HG02884 (cell line): ENCODE results near the gene PTTG1.

Source experiments
- ATAC-seq: cut with Tn5 transposase; IDR thresholded peaks from one replicate; pipeline ENCODE4 v1.9.1; 2021; ENCODE audit warnings: mild to moderate bottlenecking, moderate library complexity; ENCODE audit not compliant: unreplicated experiment

The PTTG1 gene

DNA sequence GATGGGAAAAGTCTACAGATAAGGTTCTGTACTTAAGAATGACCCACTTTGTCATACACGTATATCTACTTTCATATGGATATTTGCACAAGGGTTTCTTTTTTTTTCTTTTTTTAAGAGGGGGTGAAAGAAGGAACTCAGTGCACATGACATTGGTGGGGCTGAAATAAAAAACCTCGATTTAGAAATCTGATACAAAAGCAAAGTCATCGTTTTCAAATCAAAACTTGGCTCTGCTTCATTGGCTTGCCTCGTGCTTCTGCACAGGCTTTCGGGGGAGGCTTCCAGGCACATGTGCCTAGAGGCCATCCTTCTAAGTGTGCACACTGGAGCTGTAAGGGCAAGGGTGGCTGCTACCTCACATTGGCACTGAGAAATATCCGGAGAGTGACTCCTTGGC is 31.1 kb downstream of the PTTG1 start:
- ATAC-seq = no peak

DNA sequence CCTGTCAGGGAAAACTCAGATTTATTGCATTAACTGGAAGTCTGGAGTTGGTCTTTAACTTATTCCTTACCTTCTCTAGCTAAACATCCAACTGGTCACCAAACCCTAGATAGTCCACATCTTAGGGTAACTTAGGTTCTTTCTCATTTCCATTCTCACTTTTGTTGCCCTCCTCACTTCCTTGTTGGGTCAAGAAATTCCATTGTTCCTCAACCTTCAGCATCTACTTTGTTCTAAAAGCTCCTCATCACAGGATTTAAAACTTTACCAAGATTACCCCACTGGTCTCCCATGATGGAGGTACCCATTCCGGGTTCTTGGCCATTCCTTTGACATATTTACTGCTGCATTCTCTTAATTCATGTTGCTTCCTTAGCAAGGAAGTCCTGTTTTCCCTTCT is 32.1 kb downstream of the PTTG1 start:
- no peak for ATAC-seq

DNA sequence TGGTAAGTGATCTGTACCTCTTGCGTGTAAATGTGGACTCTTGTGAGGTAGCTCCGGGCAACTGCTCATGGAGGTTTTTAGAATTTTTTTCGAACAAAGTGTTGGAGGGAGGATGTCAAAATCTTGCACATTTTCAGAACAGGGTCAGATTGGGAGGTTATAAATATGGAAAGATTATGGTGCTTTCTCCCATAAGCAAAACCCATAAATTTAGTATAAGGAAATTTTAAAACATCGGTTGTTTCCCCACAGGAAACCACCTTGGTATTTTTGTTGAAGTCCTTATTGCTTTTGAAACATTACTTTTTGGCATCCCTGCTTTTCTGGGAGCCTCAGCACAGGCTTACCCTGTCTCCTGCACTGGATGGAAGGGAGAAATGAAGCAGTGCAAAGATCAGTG is 33.9 kb downstream of the PTTG1 start:
- no peak for ATAC-seq

DNA sequence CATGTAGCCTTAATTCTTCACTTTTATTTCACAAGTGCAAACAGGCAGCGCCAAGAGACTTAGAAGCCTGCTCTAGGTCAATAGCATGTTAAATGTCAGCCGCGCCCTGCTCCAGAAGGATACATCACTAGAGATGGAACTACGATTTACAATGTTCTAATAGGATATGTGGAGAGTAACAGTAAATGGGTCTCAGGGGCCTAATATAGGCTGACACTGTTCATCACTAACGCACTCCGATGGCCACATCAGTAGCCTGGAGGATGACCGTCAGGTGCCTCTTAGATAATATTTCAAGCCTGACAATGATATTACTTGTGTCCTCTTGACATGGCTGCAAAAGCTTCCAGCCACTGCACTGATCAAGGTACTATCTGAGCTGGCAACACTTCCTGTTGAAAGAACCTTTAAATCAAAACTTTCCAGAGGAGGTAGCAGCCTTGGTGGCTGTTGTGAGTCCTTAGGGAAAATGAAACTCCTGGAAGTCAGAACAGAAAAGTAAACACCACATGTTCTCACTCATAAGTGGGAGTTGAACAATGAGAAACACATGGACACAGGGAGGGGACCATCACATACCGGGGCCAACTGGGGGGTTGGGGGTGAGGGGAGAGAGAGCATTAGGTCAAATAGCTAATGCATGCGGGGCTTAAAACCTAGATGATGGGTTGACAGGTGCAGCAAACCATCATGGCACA is 35.0 kb downstream of the PTTG1 start:
- ATAC-seq = no peak

DNA sequence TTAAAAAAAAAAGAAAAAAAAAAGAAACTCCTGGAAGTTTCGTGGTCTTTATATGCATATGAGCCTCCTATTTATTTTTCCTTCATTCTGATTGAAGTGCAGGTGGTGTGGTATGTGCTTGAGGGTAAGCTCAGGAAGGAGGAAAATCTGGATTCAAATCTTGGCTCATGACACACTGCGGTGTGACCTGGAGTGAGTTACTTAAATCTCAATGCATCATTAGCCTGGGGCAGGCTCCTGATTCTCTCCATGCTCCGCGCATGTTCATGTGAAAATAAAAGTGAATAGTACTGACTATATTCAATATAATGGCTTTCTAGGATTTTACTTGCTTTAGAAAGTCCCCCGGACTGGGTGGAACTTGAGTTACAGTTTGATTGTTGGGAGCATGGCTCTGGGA is 35.6 kb downstream of the PTTG1 start:
- ATAC-seq = no peak

DNA sequence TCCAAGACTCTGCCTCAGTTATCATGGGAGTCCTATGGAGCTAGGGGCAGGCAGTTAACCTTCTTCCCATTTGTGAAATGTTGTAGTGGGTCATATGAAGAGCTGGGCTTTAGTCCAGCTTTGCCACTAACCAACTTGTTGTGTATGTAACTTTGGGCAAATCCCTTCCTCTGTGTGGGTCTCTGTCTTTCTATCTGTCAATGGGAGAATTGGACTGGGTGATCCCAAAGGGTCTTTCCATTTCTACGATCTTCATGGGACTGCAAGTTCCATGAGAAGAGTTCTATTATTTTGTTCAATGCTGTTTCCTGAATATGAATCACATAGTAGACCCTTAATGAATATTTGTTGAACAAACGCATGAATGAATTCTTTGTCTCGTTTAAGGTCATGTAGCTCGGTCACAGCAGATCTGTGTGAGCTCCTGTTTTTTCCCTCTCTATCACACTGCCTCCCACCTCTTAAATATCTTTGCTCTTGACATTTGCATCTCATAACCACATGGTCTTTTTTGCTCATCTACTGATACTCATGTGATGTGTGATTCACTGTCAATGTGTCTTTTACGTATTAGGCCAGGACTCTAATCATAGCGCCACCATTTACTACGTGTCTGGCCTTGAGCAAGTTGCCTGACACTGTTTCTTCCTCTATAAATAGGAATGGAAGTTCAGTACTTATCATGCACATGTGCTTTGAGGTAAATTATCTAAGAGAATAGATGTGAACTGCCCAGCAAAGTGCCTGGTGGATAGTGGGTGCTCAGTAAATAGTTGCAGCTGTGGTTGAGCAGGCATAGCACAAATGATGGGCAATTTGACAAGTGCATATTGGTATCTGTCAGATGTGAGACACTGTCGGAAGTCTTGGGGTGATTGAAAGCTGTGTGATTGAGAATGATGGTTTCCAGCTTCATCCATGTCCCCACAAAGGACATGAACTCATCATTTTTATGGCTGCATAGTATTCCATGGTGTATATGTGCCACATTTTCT is 37.4 kb downstream of the PTTG1 start:
- ATAC-seq = peak; percentile 79

DNA sequence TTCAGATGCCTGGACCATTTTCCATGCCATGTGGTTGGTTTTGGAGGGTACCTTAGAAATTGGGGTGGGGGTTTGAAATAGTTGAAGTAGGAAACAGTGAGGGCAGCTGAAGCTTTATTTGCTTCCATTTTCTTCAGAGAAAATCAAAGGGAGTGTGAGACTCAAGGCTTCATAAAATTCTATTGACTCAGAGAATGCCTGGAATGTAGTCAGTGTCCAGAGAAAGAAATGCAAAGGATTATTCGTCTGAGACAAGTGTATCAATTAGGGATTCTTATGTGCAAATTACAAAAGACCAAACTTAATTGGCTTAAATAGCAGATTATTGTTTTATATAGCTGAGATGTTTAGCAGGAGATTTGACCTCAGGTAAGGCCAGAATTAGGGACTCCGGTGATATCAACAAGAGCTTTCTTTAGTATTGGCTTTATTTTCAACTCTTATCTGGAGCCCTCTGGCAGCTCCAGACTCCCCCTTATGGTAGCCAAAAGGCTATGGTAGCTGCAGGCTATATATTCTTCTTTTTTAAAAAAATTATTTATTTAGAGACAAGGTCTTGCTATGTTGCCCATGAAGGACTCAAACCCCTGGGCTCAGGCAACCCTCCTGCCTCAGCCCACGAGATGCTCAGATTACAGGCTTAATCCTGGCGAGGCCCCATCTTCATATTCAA is 38.9 kb downstream of the PTTG1 start:
- ATAC-seq = no peak

DNA sequence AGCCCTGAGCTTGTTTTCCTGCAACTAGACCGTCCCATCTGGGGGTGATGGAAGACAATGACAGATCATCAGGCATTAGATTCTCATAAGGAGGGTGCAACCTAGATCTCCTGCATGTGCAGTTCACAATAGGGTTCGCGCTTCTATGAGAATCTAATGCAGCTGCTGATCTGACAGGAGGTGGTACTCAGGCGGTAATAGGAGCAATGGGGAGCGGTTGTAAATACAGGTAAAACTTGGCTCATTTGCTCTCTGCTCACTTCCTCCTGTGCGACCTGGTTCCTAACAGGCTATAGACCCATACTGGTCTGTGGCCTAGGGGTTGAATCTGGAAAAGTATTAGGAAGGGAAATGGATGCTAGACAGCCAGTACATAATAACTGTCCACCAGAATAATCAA is 39.7 kb downstream of the PTTG1 start:
- ATAC-seq = no peak

DNA sequence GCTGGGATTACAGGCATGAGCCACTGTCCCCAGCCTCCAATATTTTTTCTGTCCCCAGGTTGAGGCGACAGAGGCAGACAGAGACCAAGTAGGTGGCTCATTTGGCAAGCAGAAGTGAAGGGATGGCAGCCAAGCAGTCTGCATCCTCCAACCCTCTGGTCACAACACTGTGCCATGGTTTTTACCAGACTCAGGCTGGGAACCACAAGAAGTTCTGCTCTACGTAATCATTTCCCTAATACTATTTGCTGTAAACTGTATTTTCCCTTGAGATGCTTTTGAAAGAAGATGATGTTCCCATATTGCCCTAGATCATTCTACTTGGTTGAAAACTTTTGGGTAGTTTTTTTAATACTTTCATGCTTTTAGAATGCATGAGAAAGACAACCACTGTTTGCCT is 40.5 kb downstream of the PTTG1 start:
- ATAC-seq = peak; percentile 21

DNA sequence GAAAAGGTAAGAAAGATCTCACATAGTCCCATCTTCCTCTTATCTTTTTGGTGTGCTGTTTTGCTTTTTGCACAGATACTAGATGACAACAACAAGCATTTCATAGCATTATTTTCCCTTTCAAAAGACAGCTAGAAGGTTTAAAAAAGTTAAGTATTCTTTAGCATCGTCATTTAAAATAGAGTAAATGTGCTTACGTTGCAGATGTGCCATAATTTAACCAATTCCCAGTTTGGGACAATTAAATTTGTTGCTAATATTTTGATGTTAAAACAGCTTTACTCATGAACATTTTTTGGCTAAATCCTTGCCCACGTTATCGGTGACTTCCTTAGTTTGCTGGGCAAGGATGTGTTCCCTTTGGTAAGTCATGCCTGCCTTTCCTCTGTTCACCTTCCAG is 41.6 kb downstream of the PTTG1 start:
- ATAC-seq = no peak

DNA sequence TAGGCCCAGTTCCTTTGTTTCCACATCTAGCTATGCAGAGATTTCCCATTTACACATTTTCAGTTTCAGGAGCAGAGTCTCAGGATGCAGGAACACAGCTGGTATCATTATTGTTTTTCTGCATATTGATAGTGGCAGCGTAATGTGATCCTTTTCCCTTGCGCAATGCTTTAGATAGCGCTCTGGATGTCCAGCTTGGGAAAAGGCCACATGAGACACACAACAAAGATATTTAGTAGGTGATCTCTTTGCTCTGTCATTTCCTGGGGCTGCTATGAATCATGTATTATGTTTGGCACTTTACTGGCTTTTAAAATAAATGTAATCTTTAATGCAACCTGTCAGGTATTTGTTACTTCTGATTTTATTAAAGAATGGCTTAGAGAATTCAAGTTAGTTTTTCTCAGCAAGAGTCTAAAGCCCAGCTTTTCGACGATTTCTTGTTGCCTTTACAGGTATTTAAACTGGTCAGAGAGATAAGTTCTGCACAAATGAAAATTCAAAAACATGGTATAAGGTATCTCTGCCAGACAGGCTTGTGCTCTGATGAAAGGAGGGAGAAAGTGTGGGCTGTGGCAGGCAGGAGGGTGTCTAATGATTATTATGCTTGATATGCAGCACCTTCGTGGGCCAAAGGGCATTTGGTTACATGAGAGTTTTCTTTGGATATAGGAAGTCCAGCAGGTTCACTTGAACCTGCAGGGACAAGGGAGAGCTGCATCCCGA is 42.2 kb downstream of the PTTG1 start:
- no peak for ATAC-seq

DNA sequence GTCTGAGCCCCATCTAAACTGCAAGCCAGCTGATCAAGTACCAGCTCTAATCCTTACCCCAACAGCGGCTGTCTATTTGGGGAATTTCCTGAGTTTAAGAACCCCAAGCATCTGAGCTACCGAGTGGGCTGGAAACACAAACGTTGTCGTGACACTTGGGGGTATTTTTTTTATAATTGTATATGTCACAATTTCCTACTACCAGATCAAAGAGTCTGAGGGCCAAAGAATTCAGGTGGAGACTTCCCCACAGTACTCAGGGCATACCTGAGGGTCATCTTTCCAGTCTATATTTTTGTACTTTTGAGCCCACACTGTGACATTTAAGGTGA is 42.8 kb downstream of the PTTG1 start:
- no peak for ATAC-seq

DNA sequence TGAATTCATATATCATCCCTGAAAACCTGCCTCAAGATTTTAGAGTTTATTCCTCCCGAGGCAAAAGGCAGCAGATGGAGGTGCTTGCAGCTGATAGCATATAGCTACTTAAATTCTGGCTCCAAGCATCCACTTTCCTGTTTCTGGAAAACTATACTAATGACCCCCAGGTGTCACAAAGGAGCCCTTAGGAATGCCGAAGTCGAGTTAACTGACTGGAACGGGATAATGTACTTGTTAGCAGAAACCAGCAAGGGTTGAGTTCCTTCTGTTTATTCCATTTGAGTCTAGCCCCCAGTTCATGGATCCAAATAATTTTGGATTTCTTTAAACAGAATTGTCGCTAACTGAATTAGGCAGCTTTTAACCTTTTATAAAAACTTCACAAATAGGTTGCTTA is 44.5 kb downstream of the PTTG1 start:
- ATAC-seq = no peak

DNA sequence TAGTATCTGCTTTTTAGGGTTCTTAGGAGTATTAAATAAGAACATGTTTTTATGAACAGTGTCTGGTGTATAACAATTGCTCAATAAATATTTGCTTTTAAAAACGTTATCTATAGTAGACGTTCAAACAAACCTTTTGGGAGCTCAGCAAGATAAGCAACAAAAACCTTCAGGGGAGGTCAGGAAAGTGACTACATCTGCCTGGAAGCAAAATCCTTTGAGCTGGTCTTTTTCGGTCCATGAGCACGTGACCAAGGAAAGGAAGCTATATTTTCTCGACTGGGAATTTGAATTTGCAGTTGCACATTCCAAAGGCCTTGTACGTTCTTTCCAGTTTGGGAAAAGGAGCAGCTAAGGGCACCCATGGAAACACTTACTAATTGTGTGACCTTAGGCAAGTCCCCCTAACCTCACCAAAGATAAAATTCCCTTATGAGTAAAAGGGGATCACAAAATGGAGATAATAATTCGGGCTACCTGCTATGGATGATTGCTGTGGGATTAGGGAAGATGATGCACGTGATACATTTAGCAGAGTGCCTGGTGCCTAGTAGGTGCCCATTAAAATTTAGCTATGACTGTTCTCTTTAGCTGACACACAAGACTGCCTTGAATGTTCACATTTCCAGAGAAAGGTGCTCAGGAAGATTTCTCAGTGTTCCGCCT is 45.4 kb downstream of the PTTG1 start:
- no peak for ATAC-seq

DNA sequence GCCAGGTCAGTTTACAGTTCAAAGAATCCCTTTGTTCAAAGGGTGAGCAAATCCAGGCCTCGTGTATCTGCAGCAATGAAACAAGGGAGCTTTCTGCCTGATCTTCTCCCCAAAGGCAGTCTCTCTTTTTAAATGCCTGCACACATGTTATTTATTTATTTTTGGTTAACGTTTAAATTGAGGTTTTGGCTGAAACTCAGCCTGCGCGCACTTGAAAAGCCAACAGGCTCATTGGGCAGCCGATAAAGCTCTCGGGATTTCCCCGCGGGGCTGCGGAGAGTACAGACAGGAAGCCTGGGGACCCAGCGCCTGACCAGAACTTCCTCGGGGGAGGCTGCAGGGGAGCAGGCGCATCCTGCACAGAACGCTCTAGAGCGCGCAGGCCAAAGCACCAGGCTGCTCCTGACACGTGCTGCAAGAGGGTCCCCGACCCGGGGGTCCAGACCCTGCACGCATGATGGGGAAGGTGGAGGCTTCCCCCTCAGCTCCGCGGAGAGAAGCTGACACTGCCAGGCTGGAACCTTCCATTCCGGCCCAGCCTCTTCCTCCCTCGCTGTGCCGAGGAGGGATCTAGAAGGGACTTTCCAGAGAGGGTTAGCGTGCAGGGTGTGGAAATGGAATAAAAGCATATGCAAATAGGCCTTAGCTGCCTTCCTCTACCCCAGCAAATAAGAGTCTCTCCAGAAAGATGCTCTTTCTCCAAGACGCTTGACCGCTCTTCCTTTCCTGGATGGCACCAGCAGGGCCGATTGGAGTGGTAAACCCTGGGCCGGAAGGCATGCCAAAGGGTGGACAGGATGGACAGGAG is 46.1 kb downstream of the PTTG1 start:
- peak; percentile 84 for ATAC-seq

DNA sequence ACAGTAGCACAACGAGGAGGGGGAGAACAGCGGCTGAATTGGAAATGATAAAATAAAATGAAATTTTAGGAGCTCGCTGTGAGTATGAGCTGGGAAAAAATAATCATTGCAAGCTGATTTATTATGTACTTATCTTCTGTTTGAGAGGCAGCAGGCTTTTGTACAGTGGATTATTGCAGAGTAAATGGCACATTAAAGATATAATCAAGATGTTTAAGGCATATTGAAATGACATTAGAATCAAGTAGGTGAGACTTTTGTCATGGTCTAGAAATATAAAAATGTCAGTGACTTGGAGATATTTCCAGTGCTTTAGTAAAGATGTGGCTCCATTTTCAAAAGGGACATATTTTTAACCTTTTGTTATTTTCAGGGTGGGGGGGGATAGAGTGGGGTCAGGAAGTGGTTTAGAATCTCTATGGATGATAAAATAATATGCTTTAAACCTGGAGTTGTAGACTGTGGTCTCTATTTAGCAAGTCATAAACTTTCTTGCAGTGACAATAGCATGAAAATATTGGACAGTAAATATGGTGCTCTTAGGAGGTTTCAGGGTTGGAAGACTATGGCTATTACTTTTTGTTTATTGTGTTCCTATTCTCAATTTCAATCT is 46.8 kb downstream of the PTTG1 start:
- no peak for ATAC-seq

DNA sequence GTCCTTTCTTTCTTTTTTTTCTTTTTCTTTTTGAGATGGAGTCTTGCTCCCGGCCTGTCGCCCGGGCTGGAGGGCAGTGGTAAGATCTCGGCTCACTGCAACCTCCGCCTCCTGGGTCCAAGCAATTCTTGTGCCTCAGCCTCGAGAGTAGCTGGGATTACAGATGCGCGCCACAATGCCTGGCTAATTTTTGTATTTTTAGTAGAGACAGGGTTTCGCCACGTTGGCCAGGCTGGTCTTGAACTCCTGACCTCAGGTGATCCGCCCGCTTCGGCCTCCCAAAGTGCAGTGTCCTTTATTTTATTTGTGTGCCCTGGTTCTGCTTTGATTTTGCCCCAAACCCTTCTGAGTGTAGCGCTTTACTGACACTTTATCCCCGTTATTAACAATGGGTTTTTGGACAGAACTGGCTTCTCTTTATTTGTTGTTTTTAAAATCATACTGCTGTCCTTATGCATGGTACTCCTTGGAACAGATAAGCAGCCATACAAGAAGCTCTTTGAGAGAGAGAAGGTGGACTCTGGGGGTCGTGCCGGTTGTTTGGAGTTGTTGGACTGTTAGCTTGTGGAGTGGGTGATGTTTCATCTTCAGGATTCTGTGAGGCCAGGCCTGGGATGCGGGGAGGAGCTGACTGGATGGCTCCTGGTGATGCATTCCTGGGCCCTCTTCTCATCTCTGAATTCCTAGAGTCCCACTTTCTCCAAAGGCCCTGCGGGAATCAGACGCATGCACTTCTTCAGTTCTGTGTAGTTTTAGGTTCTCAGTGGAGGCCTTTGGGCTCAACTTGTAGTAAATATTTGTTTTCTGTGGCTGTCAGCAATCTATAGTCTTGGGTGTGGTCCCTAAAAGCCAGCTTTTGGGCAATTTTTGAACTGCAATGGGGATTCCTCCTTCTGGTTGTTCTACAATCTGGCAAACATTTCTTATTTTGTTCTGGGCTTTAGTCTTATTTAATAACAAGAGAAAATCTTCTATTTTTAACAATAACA is 47.8 kb downstream of the PTTG1 start:
- no peak for ATAC-seq
